LNCAP (cell line): ENCODE measurements around the gene EXOC6.

Experiments used
- CTCF ChIP-seq: fragments of 450-650 bp; IDR thresholded peaks from 2 replicates; pipeline ENCODE4 v1.5.1; 2017; ENCODE audit warnings: mild to moderate bottlenecking

Gene EXOC6

GRCh38 chr10:93097386-93097785 lies 249.1 kb downstream of the EXOC6 start:
- TF ChIP-seq CTCF: no peak

- no peak for TF ChIP-seq CTCF
These were observed 250.5 kb downstream of the EXOC6 start for GRCh38 chr10:93098816-93099215.

GRCh38 chr10:93099670-93100069 lies 251.3 kb downstream of the EXOC6 start:
- TF ChIP-seq CTCF: no peak

- no peak for TF ChIP-seq CTCF
These were observed 255.6 kb downstream of the EXOC6 start for GRCh38 chr10:93103953-93104352.

GRCh38 chr10:93106631-93107072 lies 258.3 kb downstream of the EXOC6 start:
- TF ChIP-seq CTCF: no peak
